GM18502 (cell line): ENCODE measurements around the gene PDCD11.
"Not testable (repeated sequence)": the region's sequence is repeated elsewhere in the genome, so short reads cannot be mapped to it uniquely, and the experiment has no call there.

Experiments used
- ATAC-seq: cut with Tn5 transposase; IDR thresholded peaks from one replicate; pipeline ENCODE4 v1.9.1; 2021; ENCODE audit warnings: mild to moderate bottlenecking; ENCODE audit not compliant: unreplicated experiment, poor library complexity

Gene PDCD11

DNA sequence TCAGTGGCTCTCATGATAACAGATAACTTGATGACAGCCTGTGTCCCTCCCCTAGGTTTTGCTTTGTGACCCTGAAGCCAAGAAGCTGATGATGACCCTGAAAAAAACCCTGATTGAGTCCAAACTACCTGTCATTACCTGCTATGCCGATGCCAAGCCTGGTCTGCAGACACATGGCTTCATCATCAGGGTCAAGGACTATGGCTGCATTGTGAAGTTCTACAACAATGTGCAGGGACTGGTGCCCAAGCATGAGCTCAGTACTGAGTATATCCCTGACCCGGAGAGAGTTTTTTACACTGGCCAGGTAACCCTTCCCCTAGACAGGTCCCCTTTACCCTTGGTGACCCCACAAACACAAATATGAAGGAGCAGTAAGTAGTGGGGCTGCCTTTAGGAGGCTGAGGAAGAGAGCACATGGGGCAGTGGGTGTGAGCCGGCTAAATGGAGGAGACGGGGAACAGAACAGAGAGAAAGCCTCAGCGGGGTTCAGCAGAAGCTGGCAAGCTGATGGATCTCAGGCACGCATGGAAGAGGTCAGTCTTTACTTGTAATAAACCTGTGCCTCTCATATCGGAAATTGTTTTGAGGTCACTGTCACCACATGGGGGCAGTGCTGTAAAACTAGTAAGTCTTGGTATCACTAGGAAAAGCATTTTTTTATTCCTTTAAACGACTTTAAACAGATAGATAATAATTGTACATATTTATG is 20.2 kb downstream of the PDCD11 start:
- ATAC-seq, result no peak

DNA sequence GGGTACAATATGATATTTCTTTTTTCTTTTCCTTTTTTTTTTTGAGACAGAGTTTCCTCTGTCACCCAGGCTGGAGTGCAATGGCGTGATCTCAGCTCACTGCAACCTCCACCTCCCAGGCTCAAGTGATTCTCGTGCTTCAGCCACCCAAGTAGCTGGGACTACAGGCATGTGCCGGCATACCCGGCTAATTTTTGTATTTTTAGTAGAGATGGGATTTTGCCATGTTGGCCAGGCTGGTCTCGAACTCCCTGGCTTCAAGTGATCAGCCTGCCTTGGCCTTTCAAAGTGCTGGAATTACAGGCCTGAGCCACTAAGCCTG is 20.7 kb downstream of the PDCD11 start:
- not testable (repeated sequence) for ATAC-seq

DNA sequence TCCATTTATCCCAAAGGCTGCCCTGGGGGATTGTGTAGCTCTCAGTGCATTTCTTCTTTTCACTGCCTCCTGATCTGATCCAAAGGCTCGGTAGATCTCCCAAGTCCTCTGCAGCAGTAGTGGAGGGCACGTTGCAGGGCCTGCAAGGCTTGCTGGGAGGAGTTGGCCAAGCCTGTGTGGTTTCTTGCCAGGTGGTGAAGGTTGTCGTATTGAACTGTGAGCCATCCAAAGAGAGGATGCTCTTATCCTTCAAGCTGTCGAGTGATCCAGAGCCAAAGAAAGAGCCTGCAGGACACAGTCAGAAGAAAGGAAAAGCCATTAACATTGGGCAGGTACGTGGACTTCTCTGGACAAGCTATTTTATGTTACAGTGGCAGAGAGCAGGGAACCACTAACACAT is 21.2 kb downstream of the PDCD11 start:
- no peak for ATAC-seq

DNA sequence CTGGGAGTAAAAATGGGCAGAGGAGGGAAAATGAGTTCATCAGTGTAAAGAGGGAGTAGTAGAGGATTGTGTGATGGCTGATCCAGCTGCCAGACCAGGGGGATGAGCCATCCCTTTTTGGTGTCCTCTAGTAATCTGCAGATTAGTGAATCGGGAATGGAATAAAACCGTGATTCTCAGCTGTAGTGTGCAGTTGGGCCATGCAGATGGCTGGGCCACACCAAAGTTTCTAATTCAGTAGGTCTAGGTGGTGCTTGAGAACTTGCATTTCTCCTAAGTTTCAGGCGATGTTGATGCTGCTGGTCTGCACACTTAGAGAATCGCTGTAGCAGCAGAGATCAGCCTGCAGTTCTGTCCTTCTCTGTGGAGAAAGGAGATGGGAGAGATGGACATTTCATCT is 22.7 kb downstream of the PDCD11 start:
- no peak for ATAC-seq

DNA sequence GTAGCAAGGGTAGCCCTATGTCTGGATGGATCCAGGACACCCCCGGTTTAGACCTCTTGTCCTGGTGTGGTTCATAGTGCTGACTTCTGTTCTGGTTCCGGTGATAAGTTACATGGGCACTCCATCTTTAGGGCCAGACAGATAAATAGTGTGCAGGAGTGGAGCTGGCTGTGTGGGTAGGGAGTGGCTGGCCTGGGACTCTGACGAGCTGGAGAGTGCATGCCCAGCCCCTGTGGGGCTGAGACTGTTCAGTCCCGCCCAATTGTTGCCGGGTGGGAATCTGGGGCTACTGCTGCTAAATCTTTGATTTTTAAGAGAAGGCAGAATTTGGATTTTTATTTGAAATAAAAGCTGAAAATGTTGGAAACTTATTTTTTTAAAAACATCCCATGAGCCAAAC is 27.3 kb downstream of the PDCD11 start:
- ATAC-seq, result no peak

DNA sequence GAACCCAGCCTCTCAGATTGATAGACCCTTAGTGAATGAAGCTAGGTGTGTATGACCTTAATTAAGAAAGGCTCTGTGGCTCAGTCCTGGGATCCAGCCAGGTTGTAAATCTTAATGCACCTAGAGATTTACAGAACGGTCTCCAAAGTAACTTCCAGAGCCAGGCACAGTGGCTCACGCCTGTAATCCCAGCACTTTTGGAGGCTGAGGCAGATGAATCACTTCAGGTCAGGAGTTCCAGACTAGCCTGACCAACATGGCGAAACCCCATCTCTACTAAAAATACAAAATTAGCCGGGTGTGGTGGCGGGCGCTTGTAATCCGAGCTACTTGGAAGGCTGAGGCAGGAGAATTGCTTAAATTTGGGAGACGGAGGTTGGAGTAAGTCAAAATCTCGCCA is 31.4 kb downstream of the PDCD11 start:
- no peak for ATAC-seq

DNA sequence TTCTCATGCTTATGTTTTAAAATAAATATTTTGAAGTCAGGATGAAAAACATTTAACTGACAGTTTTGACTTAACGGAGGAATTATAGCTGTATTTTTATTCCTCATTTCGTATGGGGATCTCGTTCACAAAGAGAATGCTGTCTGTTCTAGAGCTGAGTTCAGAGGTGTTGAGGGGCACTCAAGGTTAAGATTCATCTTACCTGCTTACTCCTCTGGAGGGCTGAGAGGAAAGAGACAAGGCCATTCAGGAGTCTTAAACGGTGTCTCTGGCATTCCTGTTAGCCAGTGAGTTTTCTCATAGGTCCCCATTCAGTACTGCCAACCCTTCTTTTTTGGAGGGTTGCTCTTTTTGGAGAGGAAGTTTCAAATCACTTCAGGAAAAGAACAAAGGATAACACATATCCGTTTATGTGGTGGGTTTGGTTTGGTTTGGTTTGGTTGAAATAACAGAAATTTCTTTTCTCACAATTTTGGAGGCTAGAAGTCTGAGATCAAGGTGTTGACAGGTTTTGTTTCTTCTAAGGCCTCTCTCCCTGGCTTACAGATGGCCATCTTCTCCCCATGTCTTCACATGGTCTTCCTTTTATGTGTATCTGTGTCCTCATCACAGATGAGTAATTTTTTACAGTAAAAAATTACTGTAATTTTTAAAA is 32.7 kb downstream of the PDCD11 start:
- ATAC-seq, result no peak

DNA sequence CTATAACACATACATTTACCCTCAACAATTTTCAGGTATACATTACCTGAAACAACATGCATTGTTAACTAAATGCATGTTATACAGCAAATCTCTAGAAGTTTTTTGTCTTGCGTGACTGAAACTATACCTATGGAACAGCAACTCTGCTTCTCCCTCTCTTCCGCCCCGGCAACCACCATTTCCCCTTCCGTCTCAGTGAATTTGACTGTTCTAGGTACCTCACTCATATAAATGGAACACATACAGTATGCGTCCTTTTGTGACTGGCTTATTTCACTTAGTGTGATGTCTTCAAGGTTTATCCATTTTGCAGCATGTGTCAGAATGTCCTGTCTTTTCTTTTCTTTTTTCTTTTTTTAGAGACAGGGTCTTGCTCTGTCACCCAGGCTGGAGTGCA is 33.2 kb downstream of the PDCD11 start:
- ATAC-seq, result no peak

DNA sequence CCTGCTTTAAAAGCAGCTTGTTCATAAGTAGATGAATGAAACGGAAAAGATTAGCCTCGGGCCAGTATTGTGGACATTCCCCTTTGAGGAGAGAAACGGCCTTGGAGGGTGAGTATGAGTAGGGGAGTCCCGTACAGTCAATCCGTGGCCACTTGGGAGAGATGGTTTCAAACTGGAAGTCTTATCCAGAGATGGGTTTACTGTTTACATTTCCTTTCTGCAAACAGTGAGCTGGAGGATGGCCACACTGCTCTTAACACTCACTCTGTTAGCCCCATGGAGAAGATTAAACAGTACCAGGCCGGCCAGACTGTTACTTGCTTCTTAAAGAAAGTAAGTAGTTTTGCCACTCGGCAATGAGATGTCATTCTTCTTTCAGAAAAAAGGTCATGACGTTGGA is 35.5 kb downstream of the PDCD11 start:
- ATAC-seq, result no peak

DNA sequence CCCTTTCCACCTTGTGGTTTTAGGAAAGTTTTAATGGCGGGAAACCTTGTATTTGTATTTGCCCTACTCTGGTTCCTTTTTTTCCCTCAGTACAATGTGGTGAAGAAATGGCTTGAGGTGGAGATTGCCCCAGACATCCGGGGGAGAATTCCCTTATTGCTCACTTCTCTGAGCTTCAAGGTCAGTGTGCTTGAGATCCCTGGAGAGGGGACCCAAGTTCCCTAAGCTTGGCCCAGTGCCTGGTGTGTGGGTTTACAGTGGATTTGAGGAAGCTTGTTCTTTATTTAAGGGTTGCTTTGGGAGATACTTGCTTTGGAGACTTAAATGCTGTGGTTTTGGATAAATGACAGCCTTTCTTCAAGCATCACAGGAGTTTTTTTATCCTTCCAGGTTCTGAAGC is 37.4 kb downstream of the PDCD11 start:
- ATAC-seq, result no peak

DNA sequence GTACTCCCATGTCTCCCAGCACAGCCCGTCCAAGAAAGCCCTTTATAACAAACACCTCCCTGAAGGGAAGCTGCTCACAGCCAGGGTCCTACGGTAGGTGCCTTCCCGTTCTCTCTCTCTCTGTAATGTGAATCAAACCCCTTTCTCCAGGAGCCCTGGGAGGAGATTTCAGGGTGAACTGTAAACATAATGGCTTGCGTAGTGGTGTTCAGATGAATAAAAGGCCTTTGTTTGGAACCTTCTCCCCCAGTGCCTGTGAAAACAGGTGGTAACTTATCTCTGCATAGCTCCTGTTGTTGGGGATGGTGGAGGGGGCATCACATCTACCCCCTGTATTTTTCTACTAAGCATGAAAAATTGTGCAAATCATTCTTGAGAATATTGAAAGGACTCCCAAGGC is 43.4 kb downstream of the PDCD11 start:
- ATAC-seq, result no peak

DNA sequence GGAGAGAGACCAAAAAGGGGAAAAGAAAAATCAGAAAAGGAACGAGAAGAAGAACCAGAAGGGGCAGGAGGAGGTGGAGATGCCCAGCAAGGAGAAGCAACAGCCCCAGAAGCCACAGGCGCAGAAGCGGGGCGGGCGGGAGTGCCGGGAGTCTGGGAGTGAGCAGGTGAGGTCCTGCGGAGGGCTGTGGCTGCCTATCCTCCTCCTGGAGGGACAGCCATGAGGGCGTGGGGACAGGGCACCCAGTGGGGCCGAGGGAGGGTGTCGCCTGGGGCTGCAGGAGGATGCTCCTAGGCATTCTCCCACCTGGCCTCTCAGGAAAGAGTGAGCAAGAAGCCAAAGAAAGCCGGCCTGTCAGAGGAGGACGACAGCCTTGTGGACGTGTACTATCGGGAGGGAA is 44.0 kb downstream of the PDCD11 start:
- no peak for ATAC-seq

DNA sequence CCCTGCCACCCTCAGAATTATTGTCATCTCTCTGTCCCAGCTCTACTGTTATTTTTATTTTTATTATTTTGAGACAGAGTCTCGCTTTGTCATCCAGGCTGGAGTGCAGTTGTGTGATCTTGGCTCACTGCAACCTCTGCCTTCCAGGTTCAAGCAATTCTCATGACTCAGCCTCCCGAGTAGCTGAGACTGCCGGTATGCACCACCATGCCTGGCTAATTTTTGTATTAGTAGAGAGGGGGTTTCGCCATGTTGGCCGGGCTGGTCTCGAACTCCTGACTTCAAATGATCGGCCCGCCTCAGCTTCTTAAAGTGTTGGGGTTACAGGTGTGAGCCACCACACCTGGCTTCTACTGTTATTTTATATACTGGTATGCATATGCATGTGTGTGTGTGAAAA is 44.8 kb downstream of the PDCD11 start:
- no peak for ATAC-seq

DNA sequence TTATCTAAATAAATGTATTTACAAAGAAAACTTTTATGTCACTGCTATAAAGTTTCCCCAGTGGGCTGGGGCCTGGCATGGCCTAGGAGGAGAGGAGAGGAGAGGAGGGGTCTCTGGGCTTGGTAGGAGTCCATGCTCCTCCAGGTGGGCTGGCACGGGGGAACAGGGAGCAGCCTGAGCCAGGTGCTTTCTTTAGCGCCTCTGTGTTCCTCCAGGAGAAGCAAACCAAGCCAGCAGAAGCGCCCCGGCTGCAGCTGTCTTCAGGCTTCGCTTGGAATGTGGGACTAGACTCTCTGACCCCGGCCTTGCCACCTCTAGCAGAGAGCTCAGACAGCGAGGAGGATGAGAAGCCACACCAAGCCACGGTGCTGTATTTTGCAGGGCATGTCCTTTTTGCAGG is 45.2 kb downstream of the PDCD11 start:
- ATAC-seq, result no peak

DNA sequence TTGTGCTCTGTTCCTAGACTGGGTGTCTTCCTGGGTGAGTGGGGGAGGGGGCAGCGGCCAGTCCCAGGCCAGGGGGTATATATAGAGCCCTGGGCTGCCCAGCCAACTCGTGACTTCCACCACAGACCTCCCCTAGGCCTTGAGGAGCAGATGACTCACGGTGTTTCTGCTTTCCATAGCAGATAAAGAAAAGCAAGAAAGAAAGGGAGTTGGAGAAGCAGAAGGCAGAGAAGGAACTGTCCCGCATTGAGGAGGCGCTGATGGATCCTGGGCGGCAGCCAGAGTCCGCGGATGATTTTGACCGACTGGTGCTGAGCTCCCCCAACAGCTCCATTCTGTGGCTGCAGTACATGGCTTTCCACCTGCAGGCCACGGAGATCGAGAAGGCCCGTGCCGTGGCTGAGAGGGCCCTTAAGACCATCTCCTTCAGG is 45.6 kb downstream of the PDCD11 start:
- ATAC-seq, result no peak

DNA sequence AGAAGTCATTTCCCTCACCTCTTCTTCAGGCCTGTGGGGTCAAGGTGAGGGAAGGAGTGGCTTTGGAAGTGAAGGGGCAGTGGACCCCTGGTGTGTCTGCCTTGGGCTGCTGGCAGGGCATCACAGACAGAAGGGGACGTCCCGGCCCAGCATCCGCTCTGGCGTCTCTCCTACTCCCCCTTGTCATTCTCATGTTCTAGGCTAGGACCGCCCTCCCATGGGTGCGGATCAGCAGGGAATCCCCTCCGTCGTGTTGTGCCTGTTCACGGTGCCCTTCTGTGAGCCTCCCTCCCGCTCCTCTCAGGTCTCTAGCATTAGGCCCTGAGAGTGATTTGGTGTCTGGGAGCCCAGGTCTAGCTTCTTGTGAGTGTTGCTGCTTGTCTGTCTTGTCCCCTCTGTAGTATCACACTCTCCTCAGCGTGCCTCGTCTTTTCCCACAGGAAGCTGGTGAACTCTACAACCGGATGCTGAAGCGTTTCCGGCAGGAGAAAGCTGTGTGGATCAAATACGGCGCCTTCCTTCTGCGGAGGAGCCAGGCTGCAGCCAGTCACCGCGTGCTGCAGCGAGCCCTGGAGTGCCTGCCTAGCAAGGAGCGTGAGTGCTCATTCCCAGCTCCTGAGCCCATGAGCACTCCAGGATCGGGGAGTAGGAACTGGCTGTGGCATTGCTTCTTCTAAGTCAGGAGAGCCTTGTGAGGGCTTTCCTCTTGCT is 47.2 kb downstream of the PDCD11 start:
- no peak for ATAC-seq

DNA sequence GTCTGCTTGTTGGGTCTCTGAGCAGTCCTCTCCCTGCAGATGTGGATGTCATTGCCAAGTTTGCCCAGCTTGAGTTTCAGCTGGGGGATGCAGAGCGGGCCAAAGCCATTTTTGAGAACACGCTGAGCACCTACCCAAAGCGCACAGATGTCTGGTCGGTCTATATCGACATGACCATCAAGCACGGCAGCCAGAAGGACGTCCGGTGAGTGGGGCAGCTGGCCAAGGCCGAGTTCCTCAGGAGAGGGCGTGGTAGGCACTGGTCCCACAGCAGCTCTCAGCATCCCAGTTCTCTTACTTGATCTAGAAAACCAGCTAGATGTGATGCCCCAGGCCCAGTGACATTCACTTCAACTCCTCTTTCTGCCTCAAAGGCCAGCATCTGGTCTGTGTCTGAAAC is 48.1 kb downstream of the PDCD11 start:
- ATAC-seq, result no peak

DNA sequence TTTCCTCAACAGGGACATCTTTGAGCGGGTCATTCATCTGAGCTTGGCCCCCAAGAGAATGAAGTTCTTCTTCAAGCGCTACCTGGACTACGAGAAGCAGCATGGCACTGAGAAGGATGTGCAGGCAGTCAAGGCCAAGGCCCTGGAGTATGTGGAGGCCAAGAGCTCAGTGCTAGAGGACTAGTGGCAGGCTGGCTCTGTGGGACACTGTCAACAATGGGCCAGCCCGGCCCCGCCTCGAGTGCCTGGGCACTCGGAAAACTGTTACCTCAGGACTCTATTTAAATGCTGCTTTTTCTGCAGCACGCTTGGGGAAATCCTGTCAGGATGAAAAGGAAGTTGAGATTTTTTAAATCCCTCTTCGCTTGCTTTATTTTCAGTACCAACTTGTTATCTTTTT is 48.9 kb downstream of the PDCD11 start:
- ATAC-seq, result no peak

DNA sequence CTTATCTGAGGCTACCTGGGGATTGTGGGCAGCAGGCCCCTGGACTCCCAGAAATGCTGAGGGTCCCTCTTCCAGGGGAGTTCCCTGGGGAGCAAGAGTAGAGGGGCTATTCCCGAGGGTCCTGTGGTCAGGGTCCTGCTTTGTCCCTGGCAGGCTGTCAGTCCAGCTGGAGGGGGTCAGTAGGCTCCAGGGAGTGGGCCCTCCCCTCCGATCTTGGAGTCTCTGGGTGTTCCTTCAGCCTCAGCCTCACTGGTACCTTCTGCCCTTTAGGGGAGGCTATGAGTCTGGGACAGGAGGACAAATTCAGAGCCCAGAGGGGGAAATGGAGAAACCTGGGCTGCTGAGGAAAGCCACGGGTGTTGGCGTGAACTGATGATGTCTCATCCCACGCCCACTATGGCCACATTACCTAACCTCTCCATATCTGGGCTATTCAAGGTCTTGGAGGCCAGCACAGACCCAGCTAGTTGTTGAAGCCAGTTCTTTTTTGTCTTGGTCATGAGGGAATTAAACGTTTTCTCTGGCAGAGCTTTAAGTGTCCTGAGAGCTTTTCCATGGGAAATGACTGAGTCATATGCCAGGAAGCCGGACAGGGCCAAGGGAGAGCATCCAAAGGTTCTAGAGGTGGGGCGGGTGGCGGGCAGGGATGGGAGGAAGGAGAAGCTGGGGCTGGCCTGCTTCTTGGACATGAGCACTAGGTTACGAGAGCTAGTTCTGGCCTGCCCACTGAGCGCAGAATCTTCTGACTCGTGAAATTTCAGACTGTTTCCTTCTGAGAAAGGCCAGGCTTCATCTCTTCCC is 49.5 kb downstream of the PDCD11 start:
- ATAC-seq, result no peak

DNA sequence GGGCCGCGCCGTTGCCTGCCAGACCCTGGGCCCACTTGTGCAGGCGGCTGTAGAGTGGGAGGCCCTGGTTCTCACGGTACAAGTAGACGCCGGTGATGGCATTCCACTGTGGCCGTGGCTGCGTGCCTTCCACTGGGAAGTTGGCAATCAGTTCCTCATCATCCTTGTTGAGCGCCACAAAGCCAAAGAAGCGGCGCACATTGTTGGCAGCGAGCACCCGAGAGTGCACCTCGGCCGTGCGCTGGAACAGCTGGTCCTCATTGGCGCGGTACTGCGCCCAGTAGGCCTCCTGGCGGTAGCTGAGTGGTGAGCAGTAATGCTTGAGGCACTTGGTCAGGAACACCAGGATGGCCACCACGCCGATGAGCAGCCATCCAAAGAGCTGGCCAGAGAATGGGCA is 50.8 kb downstream of the PDCD11 start:
- ATAC-seq, result no peak

DNA sequence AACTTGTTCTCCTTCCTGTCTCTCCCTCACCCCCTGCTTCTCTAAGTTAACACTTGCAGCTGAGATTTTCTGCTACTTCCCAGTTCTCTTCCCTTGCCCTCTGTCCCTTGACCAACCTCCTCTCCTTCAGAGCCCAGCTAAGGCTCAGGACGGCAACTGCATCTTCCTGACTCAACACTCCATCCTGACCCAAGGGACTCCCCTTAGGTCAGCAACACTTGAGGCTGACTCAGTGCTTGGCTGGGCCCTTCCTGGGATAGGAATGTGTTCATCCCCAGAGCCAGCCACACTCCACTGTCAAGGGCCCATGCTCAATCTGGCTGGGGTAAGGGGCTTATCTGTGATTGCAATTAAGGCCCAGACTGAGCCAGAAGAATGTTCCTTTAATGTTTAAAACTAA is 52.3 kb downstream of the PDCD11 start:
- ATAC-seq, result no peak
